WTC11 (cell line): ENCODE measurements around the gene DOK7. TPM values are rescaled to one million over a fixed set of nuclear protein-coding genes. Genes with fewer than 3 reads are reported as not detected.

ENCODE experiments used
- ATAC-seq: fragments of 200-7000 bp; cut with Tn5 transposase; 2 replicates; pipeline ENCODE4 v1.10.0; 2021; ENCODE audit warnings: mild to moderate bottlenecking, moderate library complexity
- CTCF ChIA-PET: fragments of 300-600 bp; sonication (Branson Sonifier 250); formaldehyde crosslinking; loops from one replicate; lab custom pipeline; 2021; ENCODE audit warnings: antibody characterized with exemption; lab: Charles Lee
- POLR2A ChIA-PET: fragments of 350-600 bp; sonication (Branson Sonifier 250); formaldehyde crosslinking; loops from one replicate; lab custom pipeline; 2021; ENCODE audit warnings: antibody characterized with exemption; lab: Charles Lee
- DNase-seq: peaks from one replicate; pipeline ENCODE4 v3.0.0; 2021; ENCODE audit warnings: low spot score
- H3K27ac Mint-ChIP-seq: 2 replicates; pipeline ENCODE4 v1.8.0; 2021; ENCODE audit warnings: mixed read lengths
- H3K27me3 Mint-ChIP-seq: 2 replicates; pipeline ENCODE4 v1.8.0; 2021; ENCODE audit warnings: low read depth, mild to moderate bottlenecking, moderate library complexity, mixed read lengths
- H3K36me3 Mint-ChIP-seq: 2 replicates; pipeline ENCODE4 v1.8.0; 2021; ENCODE audit warnings: mixed read lengths
- H3K4me1 Mint-ChIP-seq: 2 replicates; pipeline ENCODE4 v1.8.0; 2022; ENCODE audit warnings: mixed read lengths
- H3K4me3 Mint-ChIP-seq: 2 replicates; pipeline ENCODE4 v1.8.0; 2021; ENCODE audit warnings: mild to moderate bottlenecking, moderate library complexity, mixed read lengths
- H3K9me3 Mint-ChIP-seq: 2 replicates; pipeline ENCODE4 v1.8.0; 2021; ENCODE audit warnings: mixed read lengths
- ARID4B ChIP-seq: sonication (generic); formaldehyde crosslinking; IDR thresholded peaks from 2 replicates; pipeline ENCODE4 v1.8.0; 2023; ENCODE audit warnings: missing genetic modification reagents, mild to moderate bottlenecking, borderline replicate concordance
- ATF2 ChIP-seq: sonication (generic); formaldehyde crosslinking; IDR thresholded peaks from 2 replicates; pipeline ENCODE4 v1.8.1; 2022; ENCODE audit warnings: low read depth, missing genetic modification reagents, borderline replicate concordance
- CDX4 ChIP-seq: fragments of 250-450 bp; sonication (Bioruptor Pico); IDR thresholded peaks from 2 replicates; pipeline ENCODE4 v1.9.0; 2021; ENCODE audit warnings: moderate library complexity, mild to moderate bottlenecking, inconsistent platforms, borderline replicate concordance
- CREM ChIP-seq: sonication (generic); formaldehyde crosslinking; IDR thresholded peaks from 2 replicates; pipeline ENCODE4 v1.8.1; 2022; ENCODE audit warnings: mild to moderate bottlenecking, missing genetic modification reagents, moderate library complexity
- E2F5 ChIP-seq: sonication (generic); formaldehyde crosslinking; IDR thresholded peaks from 2 replicates; pipeline ENCODE4 v1.8.1; 2022; ENCODE audit warnings: mild to moderate bottlenecking, moderate library complexity, missing genetic modification reagents
- FOXP1 ChIP-seq: sonication (generic); formaldehyde crosslinking; IDR thresholded peaks from 2 replicates; pipeline ENCODE4 v1.8.0; 2022; ENCODE audit warnings: missing genetic modification reagents, mild to moderate bottlenecking, moderate library complexity, borderline replicate concordance
- FOXP4 ChIP-seq: sonication (generic); formaldehyde crosslinking; IDR thresholded peaks from 2 replicates; pipeline ENCODE4 v1.8.0; 2022; ENCODE audit warnings: mild to moderate bottlenecking, missing genetic modification reagents
- GABPB1 ChIP-seq: sonication (generic); formaldehyde crosslinking; IDR thresholded peaks from 2 replicates; pipeline ENCODE4 v1.8.1; 2023; ENCODE audit warnings: mild to moderate bottlenecking, missing genetic modification reagents
- IRF2 ChIP-seq: sonication (generic); formaldehyde crosslinking; IDR thresholded peaks from 2 replicates; pipeline ENCODE4 v1.8.0; 2022; ENCODE audit warnings: low read depth, missing genetic modification reagents, borderline replicate concordance
- NFE2L1 ChIP-seq: sonication (generic); formaldehyde crosslinking; IDR thresholded peaks from 2 replicates; pipeline ENCODE4 v1.8.1; 2023; ENCODE audit warnings: missing genetic modification reagents
- PREB ChIP-seq: sonication (generic); formaldehyde crosslinking; IDR thresholded peaks from 2 replicates; pipeline ENCODE4 v1.8.1; 2022; ENCODE audit warnings: mild to moderate bottlenecking, missing genetic modification reagents, moderate library complexity, borderline replicate concordance
- RORB ChIP-seq: fragments of 250-450 bp; sonication (Bioruptor Pico); IDR thresholded peaks from 2 replicates; pipeline ENCODE4 v1.9.0; 2021; ENCODE audit warnings: mild to moderate bottlenecking
- TEAD1 ChIP-seq: sonication (generic); formaldehyde crosslinking; IDR thresholded peaks from 2 replicates; pipeline ENCODE4 v1.8.0; 2022; ENCODE audit warnings: mild to moderate bottlenecking, missing genetic modification reagents
- TP53 ChIP-seq: sonication (generic); formaldehyde crosslinking; IDR thresholded peaks from 2 replicates; pipeline ENCODE4 v1.8.1; 2023; ENCODE audit warnings: mild to moderate bottlenecking, missing genetic modification reagents
- USF1 ChIP-seq: sonication (generic); formaldehyde crosslinking; IDR thresholded peaks from 2 replicates; pipeline ENCODE4 v1.8.0; 2022; ENCODE audit warnings: mild to moderate bottlenecking, missing genetic modification reagents
- USF2 ChIP-seq: sonication (generic); formaldehyde crosslinking; IDR thresholded peaks from 2 replicates; pipeline ENCODE4 v1.8.1; 2023; ENCODE audit warnings: mild to moderate bottlenecking, missing genetic modification reagents, moderate library complexity
- ZNF263 ChIP-seq: sonication (generic); formaldehyde crosslinking; IDR thresholded peaks from 2 replicates; pipeline ENCODE4 v1.8.1; 2022; ENCODE audit warnings: low read depth, mild to moderate bottlenecking, moderate library complexity, missing genetic modification reagents
- total RNA-seq: library from RNA; stranded (reverse); gene quantifications from 3 replicates; pipeline ENCODE4 v1.2.3, GENCODE V29; 2021

DOK7 gene
- total RNA-seq, 1 experiment from 2014 or later, result 0.22 TPM

- no peak for ATAC-seq
- Mint-ChIP-seq H3K4me3 (no peak overlapping the region), H3K36me3 (peaks cover 59% of the 10 kb centered on the region), H3K9me3 (no peaks in the 10 kb centered on the region), H3K27ac (no peak overlapping the region), H3K4me1 (peaks cover 4% of the 10 kb centered on the region; the same call in 1 of the 2 replicates), H3K27me3 (no peaks in the 10 kb centered on the region)
- POLR2A ChIA-PET, result no interaction called here
- TF ChIP-seq E2F5 (CRISPR knock-in tag) (no peak), FOXP1 (CRISPR knock-in tag) (no peak; the same call in 1 of the 2 replicates), RORB (no peak), USF1 (no peak), FOXP4 (CRISPR knock-in tag) (no peak), GABPB1 (no peak), ARID4B (no peak), CREM (CRISPR knock-in tag) (no peak), TP53 (no peak), NFE2L1 (CRISPR knock-in tag) (no peak), ATF2 (no peak)
- CTCF ChIA-PET, result interaction anchor here (1.4 to 4.3 kb wide), 4 partner anchors 10 to 209 kb away, joined by 4 to 54 read pairs (median 34); no protein-coding TSS in a partner anchor
- DNase-seq, result no peak
Measured at GRCh38 chr4:3516061-3516835, 53.1 kb downstream of the DOK7 start.

- DNase-seq (peak; percentile 8), ATAC-seq (no peak)
- Mint-ChIP-seq H3K4me1 (peaks cover 4% of the 10 kb centered on the region; the same call in 1 of the 2 replicates), H3K36me3 (peaks cover 62% of the 10 kb centered on the region), H3K9me3 (no peaks in the 10 kb centered on the region), H3K27ac (no peak overlapping the region), H3K27me3 (no peaks in the 10 kb centered on the region), H3K4me3 (no peak overlapping the region)
- ChIA-PET CTCF (interaction anchor here (3.5 kb wide), 1 partner anchor 10 kb away, joined by 25 read pairs; no protein-coding TSS in a partner anchor), POLR2A (no interaction called here)
- no peak for TF ChIP-seq ZNF263 (CRISPR knock-in tag)
- no peak for TF ChIP-seq PREB (CRISPR knock-in tag)
- no peak for TF ChIP-seq CDX4 (CRISPR knock-in tag)
- no peak for TF ChIP-seq TEAD1
- TF ChIP-seq FOXP4 (CRISPR knock-in tag), result no peak
- TF ChIP-seq IRF2 (CRISPR knock-in tag), result no peak
- no peak for TF ChIP-seq TP53
- no peak for TF ChIP-seq USF2 (CRISPR knock-in tag)
Measured at GRCh38 chr4:3516836-3517730, 54.0 kb downstream of the DOK7 start.
